HG02798 (cell line): Measurements from ENCODE around the gene FAM236B.
"Not testable (repeated sequence)": the region's sequence is repeated elsewhere in the genome, so short reads cannot be mapped to it uniquely, and the experiment has no call there.

Experiments
- ATAC-seq: cut with Tn5 transposase; IDR thresholded peaks from one replicate; pipeline ENCODE4 v1.9.1; 2021; ENCODE audit warnings: mild to moderate bottlenecking; ENCODE audit not compliant: unreplicated experiment, poor library complexity

The FAM236B gene

GRCh38 chrX:72782560-72782959 is at the start of gene FAM236B:
FAM236B (minus strand) TSS chrX:72782660; CDS start chrX:72782560, 100 bp downstream.
- ATAC-seq = not testable (repeated sequence)

DNA sequence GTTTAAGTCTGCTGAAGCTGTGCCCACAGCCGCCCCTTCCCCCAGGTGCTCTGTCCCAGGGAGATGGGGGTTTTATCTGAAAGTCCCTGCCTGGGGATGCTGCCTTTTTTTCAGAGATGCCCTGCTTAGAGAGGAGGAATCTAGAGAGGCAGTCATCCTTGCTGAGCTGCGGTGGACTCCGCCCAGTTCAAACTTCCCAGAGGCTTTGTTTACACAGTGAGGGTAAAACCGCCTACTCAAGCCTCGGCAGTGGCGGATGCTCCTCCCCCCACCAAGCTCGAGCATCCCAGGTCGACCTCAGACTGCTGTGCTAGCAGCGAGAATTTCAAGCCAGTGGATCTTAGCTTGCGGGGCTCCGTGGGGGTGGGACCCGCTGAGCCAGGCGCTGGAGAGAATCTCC is 48.2 kb upstream of the FAM236B start:
- not testable (repeated sequence) for ATAC-seq

DNA sequence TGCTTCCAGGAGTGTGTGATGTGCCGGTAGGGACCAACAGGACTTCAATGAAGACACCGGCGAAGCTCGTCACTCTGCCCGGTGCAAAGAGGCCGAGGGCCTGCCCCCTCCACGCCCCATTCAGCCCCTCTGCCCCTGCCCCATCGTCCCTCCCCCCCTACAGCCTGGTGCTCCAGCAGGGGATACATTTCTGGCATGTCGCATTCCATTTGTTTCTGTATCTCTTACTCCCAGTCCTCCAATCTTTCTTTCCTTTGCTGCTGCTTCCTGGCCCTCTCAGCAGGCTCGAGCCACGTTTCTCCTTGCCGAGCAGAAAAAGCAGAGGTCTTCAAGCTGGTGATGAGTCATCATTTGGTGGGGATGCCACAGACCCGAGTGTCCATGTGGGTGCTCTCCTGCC is 25.6 kb upstream of the FAM236B start, which contains the start of gene FAM236D:
Gene FAM236D (minus strand): TSS at position 101 of the 400 bp plus-strand sequence. CDS start 100 bp downstream, at position 1.
- ATAC-seq = not testable (repeated sequence)

DNA sequence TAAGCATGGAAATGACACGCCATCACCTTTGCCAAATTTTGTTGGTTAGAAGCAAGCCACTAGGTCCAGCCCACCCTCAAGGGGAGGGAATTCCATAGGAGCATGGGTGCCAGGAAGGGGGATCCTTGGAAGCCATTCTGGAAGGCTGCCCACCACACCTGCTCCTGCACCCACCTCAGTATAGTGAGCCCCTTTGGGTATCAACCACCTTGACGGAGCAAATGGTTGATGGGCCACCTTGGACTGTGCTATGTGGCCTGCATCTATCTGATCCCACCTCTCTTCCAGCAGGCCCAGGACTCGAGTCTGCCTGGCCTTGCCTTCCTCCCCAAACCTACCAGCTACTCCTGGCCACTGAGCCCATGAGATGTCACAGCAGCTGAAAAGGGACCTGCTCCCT is 7.9 kb upstream of the FAM236B start:
- ATAC-seq = not testable (repeated sequence)

GRCh38 chrX:72788142-72788541 is 5.7 kb upstream of the FAM236B start:
- not testable (repeated sequence) for ATAC-seq

DNA sequence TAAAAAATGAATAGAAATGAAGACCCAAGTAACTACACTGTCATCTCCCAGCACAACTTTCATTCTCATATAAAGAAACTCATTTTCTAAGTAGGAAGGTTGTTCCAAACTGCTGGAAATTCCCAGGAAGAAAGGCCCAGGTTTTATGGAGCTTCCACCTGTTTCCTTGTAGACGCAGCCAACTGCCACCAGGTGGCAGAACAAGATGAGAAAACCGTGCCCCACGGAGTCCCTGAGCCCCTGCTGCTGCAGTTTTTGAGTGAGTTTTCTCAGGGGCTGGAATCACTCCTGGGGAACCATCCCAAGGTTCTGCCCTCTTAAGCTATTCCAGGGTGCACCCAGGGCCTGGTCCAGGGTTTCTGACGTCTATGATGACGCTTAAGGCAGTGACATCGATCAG is 1.5 kb upstream of the FAM236B start:
- not testable (repeated sequence) for ATAC-seq

DNA sequence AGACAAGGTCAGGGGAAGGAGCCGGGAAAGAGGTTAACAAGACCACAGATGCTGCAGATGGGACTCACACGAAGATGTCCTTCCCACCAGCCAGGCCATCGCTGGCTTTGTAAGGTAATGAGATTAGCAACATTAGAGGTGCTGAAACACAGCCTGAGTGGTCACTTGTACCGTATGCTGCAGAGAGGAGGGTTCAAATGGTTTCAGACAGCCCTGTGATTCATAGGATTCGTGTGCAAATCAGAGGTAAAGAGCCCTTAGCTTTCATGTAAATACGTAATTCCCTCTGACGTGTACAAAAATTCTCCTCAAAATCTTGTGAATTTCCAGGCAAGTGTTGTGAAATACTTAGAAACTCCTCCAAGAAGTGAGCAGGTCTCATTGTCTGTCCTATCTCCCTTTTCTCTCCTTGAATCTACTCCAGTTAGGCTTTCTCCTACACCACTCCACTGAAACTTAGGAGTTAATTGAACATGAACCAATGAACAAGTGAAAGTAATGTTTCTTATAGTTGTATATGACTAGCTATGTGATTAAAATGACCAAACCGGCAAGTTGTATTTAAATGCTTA is 991 bp upstream of the FAM236B start:
- ATAC-seq = not testable (repeated sequence)

DNA sequence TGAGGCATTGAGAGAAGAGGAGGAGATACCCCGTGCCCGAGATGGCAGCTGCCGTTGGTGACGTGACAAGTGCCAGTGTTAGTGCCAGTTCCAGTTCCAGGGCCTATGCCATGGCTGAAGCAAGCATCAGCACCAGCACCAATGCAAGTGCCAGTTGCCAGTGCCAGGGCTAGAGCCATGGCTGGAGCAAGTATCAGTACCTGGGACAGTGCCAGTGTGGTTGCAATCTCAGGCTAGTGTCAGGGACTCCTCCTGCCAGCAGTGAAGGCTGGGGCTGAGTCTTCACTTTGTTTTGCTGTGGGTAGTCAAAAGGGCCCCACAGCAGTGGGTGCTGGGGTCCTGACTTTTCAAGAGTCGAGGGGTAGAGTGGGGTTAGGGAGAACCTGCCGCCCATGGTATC is 4.3 kb downstream of the FAM236B start:
- ATAC-seq = not testable (repeated sequence)

GRCh38 chrX:72777467-72777790 is 5.0 kb downstream of the FAM236B start:
- ATAC-seq = not testable (repeated sequence)

DNA sequence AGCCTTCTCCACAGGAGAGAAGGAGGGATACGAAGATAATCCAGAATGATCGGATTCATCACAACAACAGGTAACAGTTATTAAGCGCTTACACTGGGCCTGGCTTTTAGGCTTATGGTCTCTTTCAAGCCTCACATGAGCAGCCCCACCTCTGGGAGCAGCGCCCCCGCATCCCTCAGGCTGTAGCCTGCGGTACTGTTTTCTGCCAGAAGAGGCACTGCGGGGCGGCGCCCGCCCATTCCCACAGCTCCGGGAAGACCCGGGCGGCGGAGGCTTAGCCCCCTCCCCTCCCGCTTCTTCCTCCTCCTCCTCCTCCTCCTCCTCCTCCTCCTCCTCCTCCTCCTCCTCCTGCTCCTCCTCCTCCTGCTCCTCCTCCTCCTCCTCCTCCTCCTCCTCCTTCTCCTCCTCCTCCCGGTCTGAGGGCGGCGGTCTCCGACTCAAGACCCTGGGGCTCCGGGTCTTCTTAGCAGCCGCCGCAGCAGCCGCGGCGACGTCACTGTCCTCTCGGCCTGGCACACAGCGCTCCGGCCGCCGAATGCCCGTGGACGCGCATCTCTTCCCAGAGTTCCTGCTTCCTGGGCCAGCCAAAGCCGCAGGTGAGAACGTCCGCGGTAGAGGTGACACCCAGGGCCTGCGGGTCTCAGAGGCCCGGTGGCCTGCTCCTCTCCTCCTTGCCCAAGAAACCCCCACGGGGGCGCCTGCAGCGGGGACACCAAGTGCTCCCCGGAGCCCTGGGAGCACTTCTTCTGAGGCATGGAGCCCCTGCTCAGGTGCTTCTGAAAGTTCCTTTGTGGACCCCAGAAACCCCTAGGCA is 5.6 kb downstream of the FAM236B start, which contains the start of gene DMRTC1B:
Gene DMRTC1B (plus strand): TSS at position 238 of the 814 bp plus-strand sequence. CDS start 68,246 bp downstream, outside the sequence.
- peak; percentile 73 for ATAC-seq

GRCh38 chrX:72760454-72760853 is 22.0 kb downstream of the FAM236B start:
- ATAC-seq = not testable (repeated sequence)

- ATAC-seq = not testable (repeated sequence)
These were observed 33.9 kb downstream of the FAM236B start for GRCh38 chrX:72748545-72748944.

- ATAC-seq = not testable (repeated sequence)
These were observed 36.9 kb downstream of the FAM236B start for GRCh38 chrX:72745546-72745945.

DNA sequence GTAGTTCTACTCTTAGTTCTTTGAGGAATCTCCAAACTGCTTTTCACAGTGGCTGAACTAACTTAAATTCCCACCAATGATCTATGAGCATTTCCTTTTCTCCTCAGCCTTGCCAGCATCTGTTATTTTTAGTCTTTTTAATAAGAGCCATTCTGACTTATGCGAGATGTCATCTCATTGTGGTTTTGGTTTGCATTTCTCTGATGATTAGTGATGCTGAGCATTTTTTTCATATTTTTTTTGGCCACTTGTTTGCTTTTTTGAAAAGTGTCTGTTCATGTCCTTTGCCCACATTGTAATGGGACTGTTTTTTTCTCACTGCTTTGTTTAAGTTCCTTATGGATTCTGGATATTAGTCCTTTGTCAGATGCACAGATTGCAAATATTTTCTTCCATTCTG is 46.9 kb downstream of the FAM236B start:
- ATAC-seq = no peak

DNA sequence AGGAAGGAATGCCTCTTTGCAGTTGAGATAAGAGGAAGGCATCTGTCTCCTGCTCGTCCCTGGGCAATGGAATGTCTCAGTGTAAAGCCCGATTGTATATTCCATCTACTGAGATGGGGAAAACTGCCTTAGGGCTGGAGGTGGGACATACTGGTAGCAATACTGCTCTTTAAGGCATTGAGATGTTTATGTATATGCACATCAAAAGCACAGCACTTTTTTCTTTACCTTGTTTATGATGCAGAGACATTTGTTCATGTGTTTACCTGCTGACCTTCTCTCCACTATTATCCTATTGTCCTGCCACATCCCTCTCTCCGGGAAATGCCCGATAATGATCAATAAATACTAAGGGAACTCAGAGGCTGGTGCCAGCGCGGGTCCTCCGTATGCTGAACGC is 48.8 kb downstream of the FAM236B start:
- not testable (repeated sequence) for ATAC-seq
